ENCODE results near the gene LPGAT1. TPM values are rescaled to one million over a fixed set of nuclear protein-coding genes. Genes with fewer than 3 reads are reported as not detected.

The LPGAT1 gene
- total RNA-seq, 3 donors from 2014 or later (not counting 1 experiment from before 2014, with no cell fraction given): 58.6 to 76.3 (median 71.5) TPM

- intact Hi-C loops (cut with micrococcal nuclease): no loop called here
- ATAC-seq: no peak
- no peaks in the 10 kb centered on the region for H3K9me3 Mint-ChIP-seq
- DNase-seq: no peak
- peaks cover 26% of the 10 kb centered on the region for H3K4me1 ChIP-seq (ENCODE audit: control insufficient read depth, insufficient read depth, low read length)
- peak overlapping the region; percentile 58 to 90 for H3K27ac Mint-ChIP-seq
- H3K27me3 ChIP-seq (ENCODE audit: control insufficient read depth, insufficient read depth, low read length): no peaks in the 10 kb centered on the region
- no peak overlapping the region for H3K4me3 ChIP-seq (ENCODE audit: low read length)
- TF ChIP-seq CTCF (IDR thresholded peaks at IDR 0.05): no peak
- H3K36me3 Mint-ChIP-seq: no peaks in the 10 kb centered on the region
- H3K27ac ChIP-seq (ENCODE audit: low read length): no peak overlapping the region
- H3K27me3 Mint-ChIP-seq (ENCODE audit: low read depth in 2 of 2): no peaks in the 10 kb centered on the region
- no peaks in the 10 kb centered on the region for H3K9me3 ChIP-seq (ENCODE audit: control insufficient read depth, insufficient read depth, low read length)
- H3K4me3 Mint-ChIP-seq: no peak overlapping the region
- peaks cover 14% of the 10 kb centered on the region for H3K36me3 ChIP-seq (ENCODE audit: control insufficient read depth, insufficient read depth, low read length)
- peaks cover 45 to 47% of the 10 kb centered on the region in 2 donors for H3K4me1 Mint-ChIP-seq
Measured at GRCh38 chr1:211827051-211827450, 3.5 kb downstream of the LPGAT1 start.

- H3K4me1 Mint-ChIP-seq: peaks cover 38 to 47% of the 10 kb centered on the region in 2 donors
- no peaks in the 10 kb centered on the region for H3K27me3 ChIP-seq (ENCODE audit: control insufficient read depth, insufficient read depth, low read length)
- H3K4me1 ChIP-seq (ENCODE audit: control insufficient read depth, insufficient read depth, low read length): peaks cover 15% of the 10 kb centered on the region
- DNase-seq: no peak
- H3K36me3 ChIP-seq (ENCODE audit: control insufficient read depth, insufficient read depth, low read length): peaks cover 21% of the 10 kb centered on the region
- H3K36me3 Mint-ChIP-seq: no peaks in the 10 kb centered on the region
- no peaks in the 10 kb centered on the region for H3K9me3 Mint-ChIP-seq
- intact Hi-C loops (cut with micrococcal nuclease): no loop called here
- H3K27ac Mint-ChIP-seq: no peak overlapping the region
- 20% methylated on average over 1 of the region's 1 CpG for WGBS (ENCODE audit: insufficient coverage)
- no peak for ATAC-seq
- H3K9me3 ChIP-seq (ENCODE audit: control insufficient read depth, insufficient read depth, low read length): no peaks in the 10 kb centered on the region
- H3K27ac ChIP-seq (ENCODE audit: low read length): no peak overlapping the region
- TF ChIP-seq CTCF (IDR thresholded peaks at IDR 0.05): no peak
- H3K4me3 ChIP-seq (ENCODE audit: low read length): no peak overlapping the region
- H3K4me3 Mint-ChIP-seq: no peak overlapping the region
- no peaks in the 10 kb centered on the region for H3K27me3 Mint-ChIP-seq (ENCODE audit: low read depth in 2 of 2)
Measured at GRCh38 chr1:211825980-211826379, 4.6 kb downstream of the LPGAT1 start.

- Histone ChIP-seq H3K9me3 (ENCODE audit: control insufficient read depth, insufficient read depth, low read length) (no peaks in the 10 kb centered on the region), H3K4me3 (ENCODE audit: low read length) (no peak overlapping the region), H3K4me1 (ENCODE audit: control insufficient read depth, insufficient read depth, low read length) (peaks cover 3% of the 10 kb centered on the region), H3K36me3 (ENCODE audit: control insufficient read depth, insufficient read depth, low read length) (peaks cover 35% of the 10 kb centered on the region), H3K27ac (ENCODE audit: low read length) (no peak overlapping the region), H3K27me3 (ENCODE audit: control insufficient read depth, insufficient read depth, low read length) (no peaks in the 10 kb centered on the region)
- Mint-ChIP-seq H3K27ac (no peak overlapping the region), H3K27me3 (ENCODE audit: low read depth in 2 of 2) (no peaks in the 10 kb centered on the region), H3K4me1 (peaks cover 25 to 34% of the 10 kb centered on the region in 2 donors), H3K4me3 (no peak overlapping the region), H3K9me3 (no peaks in the 10 kb centered on the region), H3K36me3 (no peaks in the 10 kb centered on the region)
- intact Hi-C loops (cut with micrococcal nuclease): no loop called here
- ATAC-seq: no peak
- no peak for DNase-seq
- no peak for TF ChIP-seq CTCF (IDR thresholded peaks at IDR 0.05)
- WGBS (ENCODE audit: insufficient coverage): 92% methylated on average over 3 of the region's 5 CpGs
Measured at GRCh38 chr1:211822677-211823407, 7.7 kb downstream of the LPGAT1 start.

- ATAC-seq (no peak), DNase-seq (no peak)
- no peak overlapping the region for H3K4me3 Mint-ChIP-seq
- no peaks in the 10 kb centered on the region for H3K36me3 Mint-ChIP-seq
- H3K27ac ChIP-seq (ENCODE audit: low read length): no peak overlapping the region
- no peaks in the 10 kb centered on the region for H3K27me3 ChIP-seq (ENCODE audit: control insufficient read depth, insufficient read depth, low read length)
- no peaks in the 10 kb centered on the region for H3K4me1 ChIP-seq (ENCODE audit: control insufficient read depth, insufficient read depth, low read length)
- H3K9me3 Mint-ChIP-seq: no peaks in the 10 kb centered on the region
- peaks cover 27% of the 10 kb centered on the region for H3K36me3 ChIP-seq (ENCODE audit: control insufficient read depth, insufficient read depth, low read length)
- H3K4me1 Mint-ChIP-seq: peaks cover 9 to 13% of the 10 kb centered on the region in 2 donors
- no peaks in the 10 kb centered on the region for H3K9me3 ChIP-seq (ENCODE audit: control insufficient read depth, insufficient read depth, low read length)
- TF ChIP-seq CTCF (IDR thresholded peaks at IDR 0.05): no peak
- H3K27me3 Mint-ChIP-seq (ENCODE audit: low read depth in 2 of 2): no peaks in the 10 kb centered on the region
- no peak overlapping the region for H3K4me3 ChIP-seq (ENCODE audit: low read length)
- H3K27ac Mint-ChIP-seq: no peak overlapping the region
- intact Hi-C loops (cut with micrococcal nuclease): no loop called here
Measured at GRCh38 chr1:211816586-211816985, 14.0 kb downstream of the LPGAT1 start.

Data from natural killer cell (primary cell).